IMR-90 (cell line): Measurements from ENCODE around the gene CCT7. TPM values are rescaled to one million over a fixed set of nuclear protein-coding genes. Genes with fewer than 3 reads are reported as not detected.

ENCODE experiments used
- ATAC-seq: fragments of 200-7000 bp; cut with Tn5 transposase; 2 replicates; pipeline ENCODE4 v1.9.1; 2020; ENCODE audit warnings: low read depth, mild to moderate bottlenecking, moderate library complexity
- BruUV-seq: library from RNA; stranded (reverse); fragments of 400-500 nt; replicated peaks from 2 replicates; lab custom pipeline; 2021; lab: Mats Ljungman, UMichigan
- CTCF ChIA-PET: fragments of 300-600 bp; formaldehyde crosslinking; extraction: SDS; loops from one replicate; lab custom pipeline; 2021; ENCODE audit warnings: antibody characterized with exemption; lab: Yijun Ruan, JAX
- POLR2A ChIA-PET: fragments of 300-600 bp; sonication (Branson Sonifier 250); formaldehyde crosslinking; loops from one replicate; lab custom pipeline; 2022; ENCODE audit warnings: antibody characterized with exemption; ENCODE audit not compliant: unreplicated experiment; lab: Charles Lee
- DNase-seq: peaks from one replicate; pipeline ENCODE4 v3.0.0; 2013
- H2AFZ ChIP-seq: replicated peaks from 2 replicates; pipeline ENCODE3; 2013; ENCODE audit warnings: low read length, mild to moderate bottlenecking; ENCODE audit not compliant: poor library complexity
- H2AK5ac ChIP-seq: 2 replicates; pipeline ENCODE4 v1.6.1; 2013; ENCODE audit warnings: low read depth, low read length, inconsistent platforms
- H2AK9ac ChIP-seq: replicated peaks from 2 replicates; pipeline ENCODE3; 2013; ENCODE audit warnings: mild to moderate bottlenecking, low read depth, low read length, moderate library complexity; ENCODE audit not compliant: poor library complexity
- H2BK120ac ChIP-seq: 2 replicates; pipeline ENCODE4 v1.6.1; 2013; ENCODE audit warnings: low read depth, low read length, inconsistent platforms
- H2BK15ac ChIP-seq: 3 replicates; pipeline ENCODE4 v1.6.1; 2013; ENCODE audit warnings: low read depth, low read length, inconsistent platforms
- H2BK20ac ChIP-seq: 2 replicates; pipeline ENCODE4 v1.6.1; 2013; ENCODE audit warnings: low read depth, mild to moderate bottlenecking, inconsistent platforms, low read length, moderate library complexity
- H2BK5ac ChIP-seq: 2 replicates; pipeline ENCODE4 v1.6.1; 2013; ENCODE audit warnings: mild to moderate bottlenecking, low read depth, low read length, inconsistent platforms; ENCODE audit not compliant: poor library complexity, severe bottlenecking
- H3K14ac ChIP-seq: replicated peaks from 2 replicates; pipeline ENCODE4 v1.6.1; 2013; ENCODE audit warnings: low read depth, low read length, inconsistent platforms
- H3K18ac ChIP-seq: 2 replicates; pipeline ENCODE4 v1.6.1; 2013; ENCODE audit warnings: low read depth, low read length, control low read depth
- H3K23ac ChIP-seq: 2 replicates; pipeline ENCODE4 v1.6.1; 2013; ENCODE audit warnings: low read depth, low read length, inconsistent platforms
- H3K27ac ChIP-seq: 2 replicates; pipeline ENCODE4 v1.5.1; 2013; ENCODE audit warnings: mild to moderate bottlenecking, control low read depth, low read length; ENCODE audit not compliant: insufficient read depth
- H3K27me3 ChIP-seq: 2 replicates; pipeline ENCODE4 v1.6.1; 2013; ENCODE audit warnings: low read length; ENCODE audit not compliant: control insufficient read depth, insufficient read depth
- H3K36me3 ChIP-seq: 2 replicates; pipeline ENCODE4 v1.6.1; 2013; ENCODE audit warnings: low read length, mixed read lengths; ENCODE audit not compliant: control insufficient read depth, insufficient read depth
- H3K4ac ChIP-seq: 2 replicates; pipeline ENCODE4 v1.6.1; 2013; ENCODE audit warnings: low read depth, low read length, inconsistent platforms
- H3K4me1 ChIP-seq: 2 replicates; pipeline ENCODE4 v1.6.1; 2013; ENCODE audit warnings: low read length, mixed read lengths; ENCODE audit not compliant: control insufficient read depth, insufficient read depth
- H3K4me2 ChIP-seq: 2 replicates; pipeline ENCODE4 v1.6.1; 2013; ENCODE audit warnings: low read depth, mild to moderate bottlenecking, control low read depth, low read length, moderate library complexity
- H3K4me3 ChIP-seq: 2 replicates; pipeline ENCODE4 v1.5.1; 2013; ENCODE audit warnings: low read depth, mild to moderate bottlenecking, control low read depth, low read length, moderate library complexity; ENCODE audit not compliant: insufficient read depth
- H3K56ac ChIP-seq: 2 replicates; pipeline ENCODE4 v1.6.1; 2013; ENCODE audit warnings: low read length, inconsistent platforms; ENCODE audit not compliant: insufficient read depth; ENCODE audit errors: extremely low read depth
- H3K79me1 ChIP-seq, 2 experiments: 2 replicates each; pipeline ENCODE4 v1.6.1; 2013; ENCODE audit warnings: low read length in 2 of 2, inconsistent platforms in 1 of 2, low read depth in 1 of 2
- H3K9ac ChIP-seq: 2 replicates; pipeline ENCODE4 v1.6.1; 2013; ENCODE audit warnings: low read depth, low read length, control low read depth
- H3K9me1 ChIP-seq: 2 replicates; pipeline ENCODE4 v1.6.1; 2013; ENCODE audit warnings: low read length, inconsistent platforms; ENCODE audit not compliant: insufficient read depth
- H3K9me3 ChIP-seq: 2 replicates; pipeline ENCODE4 v1.6.1; 2013; ENCODE audit warnings: low read length; ENCODE audit not compliant: control insufficient read depth, insufficient read depth
- H4K20me1 ChIP-seq: 2 replicates; pipeline ENCODE4 v1.6.1; 2013; ENCODE audit warnings: low read length, inconsistent platforms; ENCODE audit not compliant: insufficient read depth
- H4K5ac ChIP-seq: 2 replicates; pipeline ENCODE4 v1.6.1; 2013; ENCODE audit warnings: mild to moderate bottlenecking, low read depth, low read length, control low read depth
- H4K8ac ChIP-seq, 2 experiments: 2 replicates each; pipeline ENCODE4 v1.6.1; 2013; ENCODE audit warnings: low read depth in 2 of 2, low read length in 2 of 2, control low read depth in 1 of 2, inconsistent platforms in 1 of 2
- H4K91ac ChIP-seq: 2 replicates; pipeline ENCODE4 v1.6.1; 2013; ENCODE audit warnings: low read depth, low read length, inconsistent platforms; ENCODE audit not compliant: insufficient read depth
- BHLHE40 ChIP-seq: fragments of 150-350 bp; IDR thresholded peaks from 2 replicates; pipeline ENCODE4 v1.6.1; 2016; ENCODE audit warnings: mild to moderate bottlenecking, low read depth, low read length
- CHD1 ChIP-seq: IDR thresholded peaks from 2 replicates; pipeline ENCODE4 v1.6.1; 2012; ENCODE audit warnings: low read depth, low read length, improper control_type of control experiment
- CTCF ChIP-seq: conservative IDR thresholded peaks from 2 replicates; pipeline ENCODE4 v1.5.1; 2012; ENCODE audit warnings: mild to moderate bottlenecking, low read depth, low read length, improper control_type of control experiment
- MAFK ChIP-seq: IDR thresholded peaks from 2 replicates; pipeline ENCODE4 v1.6.1; 2012; ENCODE audit warnings: low read depth, low read length, improper control_type of control experiment
- MAZ ChIP-seq: IDR thresholded peaks from 2 replicates; pipeline ENCODE4 v1.6.1; 2012; ENCODE audit warnings: low read depth, mild to moderate bottlenecking, low read length, improper control_type of control experiment, moderate library complexity, borderline replicate concordance
- NFE2L2 ChIP-seq: fragments of 150-350 bp; IDR thresholded peaks from 2 replicates; pipeline ENCODE4 v1.6.1; 2016; ENCODE audit warnings: low read depth, mild to moderate bottlenecking, low read length
- WGBS, 2 experiments: methylation state at CpG; one replicate each; pipeline versions ENCODE4 v1.1.5 to v1.1.7; 2013; ENCODE audit warnings: missing lambda C conversion rate in 2 of 2; ENCODE audit not compliant: insufficient read length in 1 of 2; ENCODE audit errors: extremely low coverage in 2 of 2; 5-methylcytosine and 5-hydroxymethylcytosine counted together
- dilution Hi-C: fragments of 300-500 bp; cut with HindIII; formaldehyde crosslinking; loops from one replicate; pipeline ENCODE4 v1.14.3; 2018; ENCODE audit warnings: low sequenced_read_pairs; ENCODE audit not compliant: unreplicated experiment
- in situ Hi-C: fragments of 300-500 bp; cut with MboI; formaldehyde crosslinking; loops from 3 replicates; pipeline ENCODE4 v1.14.3; 2019; ENCODE audit warnings: low sequenced_read_pairs, inconsistent platforms, mixed read lengths
- intact Hi-C: fragments of 100-400 bp; cut with micrococcal nuclease; formaldehyde crosslinking; loops from 2 replicates; pipeline ENCODE4 v1.10.0; 2022
- polyA plus RNA-seq, 3 experiments: library from polyadenylated mRNA; depleted of rRNA; stranded (reverse); fragments of >200 nt; gene quantifications; 2 replicates each; pipeline ENCODE4 v1.2.3, GENCODE V29; 2012; ENCODE audit warnings: low replicate concordance in 1 of 3
- total RNA-seq: library from RNA; depleted of rRNA; stranded (reverse); fragments of >200 nt; gene quantifications from 2 replicates; pipeline ENCODE4 v1.2.3, GENCODE V29; 2012
- TF ChIP-seq, protein P1 (sequence below): fragments of 150-350 bp; IDR thresholded peaks from 2 replicates; pipeline ENCODE4 v1.6.1; 2016; ENCODE audit warnings: low read depth, mild to moderate bottlenecking, low read length, moderate library complexity, borderline replicate concordance

CCT7 gene
- total and polyA plus RNA-seq, 2 of the 4 experiments (the other 2 are of a cell fraction) = 321 to 575 TPM

DNA sequence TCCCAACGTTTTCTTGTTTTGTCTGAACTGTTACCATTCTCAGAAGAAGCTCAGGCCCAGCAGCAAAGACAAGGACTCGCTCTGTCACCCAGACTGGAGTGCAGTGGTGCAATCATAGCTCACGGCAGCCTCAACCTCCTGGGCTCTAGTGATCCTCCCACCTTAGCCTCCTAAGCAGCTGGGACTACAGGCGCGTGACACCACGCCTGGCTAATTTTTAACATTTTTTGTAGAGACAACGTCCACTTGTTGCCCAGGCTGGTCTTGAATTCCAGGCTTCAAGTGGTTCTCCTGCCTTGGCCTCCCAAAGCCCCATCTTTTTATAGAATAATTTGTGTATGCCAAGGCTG lies 22.0 kb upstream of the CCT7 start:
- Histone ChIP-seq H3K36me3 (no peaks in the 10 kb centered on the region), H3K56ac (no peak overlapping the region), H3K14ac (no peak overlapping the region), H3K4me1 (peaks cover 6% of the 10 kb centered on the region; the same call in 1 of the 2 replicates), H2BK15ac (no peak overlapping the region), H3K18ac (no peak overlapping the region), H3K27ac (peak overlapping the region; percentile 16; the same call in 1 of the 2 replicates), H4K20me1 (no peaks in the 10 kb centered on the region), H3K9me3 (no peaks in the 10 kb centered on the region), H2BK20ac (no peak overlapping the region), H3K4me3 (no peak overlapping the region), H3K4me2 (no peak overlapping the region), H2BK120ac (no peak overlapping the region), H4K5ac (no peak overlapping the region), H2AK5ac (no peak overlapping the region), H3K9ac (no peak overlapping the region), H2AK9ac (no peak overlapping the region), H3K79me1 (peaks cover 9 to 24% of the 10 kb centered on the region in 2 experiments; a peak in 3 of 4 replicates), H3K9me1 (0 out of 2 replicates have a peak, but pooled peaks cover 5% of the 10 kb centered on the region), H2AFZ (no peak overlapping the region), H2BK5ac (no peak overlapping the region), H3K23ac (no peak overlapping the region), H4K8ac (no peak overlapping the region), H4K91ac (no peak overlapping the region), H3K27me3 (peaks cover 14% of the 10 kb centered on the region), H3K4ac (no peak overlapping the region)
- POLR2A ChIA-PET = no interaction called here
- ATAC-seq = no peak
- dilution Hi-C loops (no loop called here), intact Hi-C loops (loop anchor here (1.0 to 2.0 kb wide), 2 partner anchors 127 to 320 kb away; no protein-coding TSS in a partner anchor), in situ Hi-C loops (no loop called here)
- DNase-seq = no peak
- CTCF ChIA-PET = interaction anchor here (1.0 to 2.4 kb wide), 7 partner anchors 11 to 319 kb away, joined by 3 to 11 read pairs (median 5); no protein-coding TSS in a partner anchor
- no TSS peak for BruUV-seq
- 82% methylated on average over 5 of the region's 7 CpGs; no CpG with 5 or more reads in 1 of the 2 experiments for WGBS, 2 experiments
- TF ChIP-seq MAZ (no peak), BHLHE40 (no peak), CHD1 (no peak), MAFK (no peak), NFE2L2 (no peak), CTCF (no peak)
- TF ChIP-seq, protein P1, sequence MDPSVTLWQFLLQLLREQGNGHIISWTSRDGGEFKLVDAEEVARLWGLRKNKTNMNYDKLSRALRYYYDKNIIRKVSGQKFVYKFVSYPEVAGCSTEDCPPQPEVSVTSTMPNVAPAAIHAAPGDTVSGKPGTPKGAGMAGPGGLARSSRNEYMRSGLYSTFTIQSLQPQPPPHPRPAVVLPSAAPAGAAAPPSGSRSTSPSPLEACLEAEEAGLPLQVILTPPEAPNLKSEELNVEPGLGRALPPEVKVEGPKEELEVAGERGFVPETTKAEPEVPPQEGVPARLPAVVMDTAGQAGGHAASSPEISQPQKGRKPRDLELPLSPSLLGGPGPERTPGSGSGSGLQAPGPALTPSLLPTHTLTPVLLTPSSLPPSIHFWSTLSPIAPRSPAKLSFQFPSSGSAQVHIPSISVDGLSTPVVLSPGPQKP = no peak
